Effector CD8-positive, alpha-beta T cell (primary cell): ENCODE measurements around the gene GRID1.
"Not testable (repeated sequence)": the region's sequence is repeated elsewhere in the genome, so short reads cannot be mapped to it uniquely, and the experiment has no call there.

Experiments
- DNase-seq: peaks from one replicate; lab custom pipeline; 2025; lab: John Stamatoyannopoulos, UW

The GRID1 gene

GRCh38 chr10:86138551-86139065, 228.0 kb downstream of the GRID1 start:
- no peak for DNase-seq

GRCh38 chr10:86137561-86137960, 229.0 kb downstream of the GRID1 start:
- no peak for DNase-seq

- no peak for DNase-seq
These were observed 229.7 kb downstream of the GRID1 start for GRCh38 chr10:86136934-86137333.

- no peak for DNase-seq
These were observed 231.4 kb downstream of the GRID1 start for GRCh38 chr10:86135191-86135590.

GRCh38 chr10:86130737-86131475, 235.7 kb downstream of the GRID1 start:
- no peak for DNase-seq

- DNase-seq = no peak
These were observed 236.6 kb downstream of the GRID1 start for GRCh38 chr10:86130041-86130440.

GRCh38 chr10:86128360-86128759, 238.2 kb downstream of the GRID1 start:
- no peak for DNase-seq

DNA sequence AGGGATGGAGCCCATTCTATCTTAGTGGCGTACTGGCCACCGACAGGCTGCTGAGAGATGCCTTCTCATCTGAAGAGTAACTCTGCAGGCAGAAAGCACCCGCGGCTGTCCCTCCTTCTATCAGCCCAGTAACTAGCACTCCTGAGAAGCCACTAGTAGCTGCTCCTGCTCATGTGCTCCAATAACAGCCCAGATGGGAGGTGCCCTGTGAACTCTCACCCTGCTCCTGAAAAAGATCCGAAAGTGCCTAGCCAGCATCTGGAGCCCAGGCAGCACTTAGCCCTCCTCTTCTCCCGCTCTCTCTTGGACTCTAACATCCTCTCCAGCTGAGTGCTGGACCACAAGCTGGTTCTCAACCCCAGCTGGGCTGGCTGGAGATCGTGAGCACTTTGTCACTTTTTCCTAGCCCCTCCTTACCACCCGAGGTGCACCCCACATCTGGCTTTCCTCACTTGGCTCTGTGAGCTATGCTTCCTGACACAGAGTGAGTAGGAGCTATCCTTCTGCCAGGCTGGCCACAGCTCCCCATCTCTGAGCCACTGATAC, 239.2 kb downstream of the GRID1 start:
- DNase-seq = no peak

GRCh38 chr10:86124734-86125133, 241.9 kb downstream of the GRID1 start:
- no peak for DNase-seq

GRCh38 chr10:86123715-86124114, 242.9 kb downstream of the GRID1 start:
- DNase-seq = no peak

DNA sequence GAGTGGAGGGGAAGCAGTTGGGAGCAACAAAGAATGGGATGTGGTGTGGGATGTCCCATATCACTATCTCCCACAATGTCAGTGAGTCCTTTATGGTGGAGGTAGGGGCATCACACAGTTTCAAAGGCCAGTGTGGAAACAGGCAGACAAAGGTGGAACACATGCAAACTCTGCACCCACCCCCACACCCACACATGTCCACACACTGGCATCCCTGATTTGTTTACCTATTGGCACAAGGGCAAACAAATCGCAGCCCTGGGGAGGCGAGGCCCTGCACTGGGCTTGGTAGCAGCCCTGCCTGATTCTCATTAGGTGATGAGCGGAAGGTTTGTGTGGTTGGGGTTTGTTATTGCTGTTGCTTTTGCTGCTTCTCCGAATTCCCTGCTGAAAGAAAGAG, 243.3 kb downstream of the GRID1 start:
- no peak for DNase-seq

GRCh38 chr10:86122646-86123045, 243.9 kb downstream of the GRID1 start:
- no peak for DNase-seq

- no peak for DNase-seq
These were observed 245.4 kb downstream of the GRID1 start for GRCh38 chr10:86121200-86121599.

DNA sequence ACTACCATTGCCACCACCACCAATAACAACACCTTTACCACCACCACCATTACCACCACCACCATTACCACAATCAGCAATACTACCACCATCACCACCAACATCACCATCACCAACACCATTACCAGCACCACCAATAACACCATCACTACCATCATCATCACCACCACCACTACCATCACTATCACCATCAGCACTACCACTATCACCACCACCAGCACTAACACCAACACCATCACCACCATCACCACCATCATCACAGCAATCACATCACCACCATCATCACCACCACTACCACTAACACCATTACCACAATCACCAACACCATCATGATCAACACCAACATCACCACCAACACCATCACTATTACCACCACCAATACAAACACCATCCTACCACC, 249.5 kb downstream of the GRID1 start:
- no peak for DNase-seq

DNA sequence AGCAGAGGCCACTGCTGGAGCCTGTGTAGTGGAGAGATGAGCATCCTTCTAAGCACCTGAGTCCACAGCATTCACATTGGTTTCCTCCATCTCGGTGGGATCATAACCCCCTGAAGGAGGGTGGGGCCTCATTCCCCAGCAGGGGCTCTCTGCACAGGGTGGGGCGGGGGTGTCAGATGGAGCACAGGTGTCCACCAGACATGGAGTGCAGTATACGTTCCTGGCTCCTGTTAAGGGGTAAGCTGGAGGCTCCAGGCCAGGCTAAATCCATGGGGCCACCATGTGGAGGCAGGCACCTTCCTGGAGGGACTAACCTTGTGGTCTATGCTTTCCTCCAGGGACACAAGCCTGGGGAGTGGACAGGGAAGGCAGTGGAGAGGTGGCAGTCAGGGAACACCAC, 252.6 kb downstream of the GRID1 start:
- DNase-seq = no peak

DNA sequence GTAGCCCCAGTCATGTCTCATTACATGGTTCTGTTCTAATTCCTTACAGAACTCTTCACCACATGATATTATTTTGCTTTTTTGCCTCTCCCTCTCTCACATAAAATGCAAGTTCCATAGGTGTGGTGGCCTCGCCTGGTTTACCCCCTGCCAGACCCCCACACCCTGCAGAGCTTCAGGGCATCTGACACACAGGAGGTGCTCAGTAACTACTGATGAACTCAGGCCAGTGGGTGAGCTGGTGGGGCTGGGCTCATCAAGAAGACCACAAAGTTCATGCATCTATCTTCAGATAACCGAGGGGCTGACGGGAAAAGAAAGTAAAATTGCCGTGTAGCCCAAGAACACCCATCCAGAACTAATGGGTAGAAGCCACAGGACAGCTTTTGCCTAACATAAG, 253.1 kb downstream of the GRID1 start:
- DNase-seq = no peak

GRCh38 chr10:86113044-86113443, 253.6 kb downstream of the GRID1 start:
- no peak for DNase-seq

GRCh38 chr10:86111902-86112545, 254.6 kb downstream of the GRID1 start:
- DNase-seq = no peak

- no peak for DNase-seq
These were observed 256.3 kb downstream of the GRID1 start for GRCh38 chr10:86110156-86110786.

- DNase-seq = no peak
These were observed 257.2 kb downstream of the GRID1 start for GRCh38 chr10:86109421-86109820.

GRCh38 chr10:86108696-86109095, 257.9 kb downstream of the GRID1 start:
- no peak for DNase-seq

DNA sequence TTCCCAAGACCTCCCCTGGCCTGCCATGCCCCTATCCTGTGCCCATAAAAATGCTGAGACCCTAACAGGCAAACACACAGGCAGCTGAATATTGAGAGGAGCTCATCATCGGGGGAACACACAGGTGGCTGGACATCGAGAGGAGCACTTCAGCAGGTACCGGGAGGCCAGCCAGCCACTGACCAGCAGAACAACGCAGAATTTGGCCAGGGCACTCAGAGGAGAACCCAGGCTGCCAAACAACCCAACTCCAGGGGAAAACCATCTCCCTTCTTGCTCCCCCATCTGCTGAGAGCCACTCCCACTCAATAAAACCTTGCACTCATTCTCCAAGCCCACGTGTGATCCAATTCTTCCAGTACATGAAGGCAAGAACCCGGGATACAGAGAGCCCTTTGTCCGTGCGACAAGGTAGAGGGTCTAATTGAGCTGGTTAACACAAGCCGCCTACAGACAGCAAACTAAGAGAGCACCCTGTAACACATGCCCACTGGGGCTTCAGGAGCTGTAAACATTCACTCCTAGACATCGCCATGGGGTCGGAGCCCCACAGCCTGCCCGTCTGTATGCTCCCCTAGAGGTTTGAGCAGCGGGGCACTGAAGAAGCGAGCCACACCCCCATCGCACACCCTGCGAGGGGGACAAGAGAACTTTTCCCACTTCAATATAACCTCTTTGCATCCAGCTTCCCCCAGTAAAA, 258.8 kb downstream of the GRID1 start:
- DNase-seq = not testable (repeated sequence)
